GM15510 (cell line): Measurements from ENCODE around the gene TNNT1.

Experiments
- POLR2A ChIP-seq: IDR thresholded peaks from 3 replicates; pipeline ENCODE4 v1.6.1; 2011; ENCODE audit warnings: borderline replicate concordance; ENCODE audit not compliant: insufficient read length; ENCODE audit errors: extremely low read depth

The TNNT1 gene

GRCh38 chr19:55133639-55134444, 15.2 kb downstream of the TNNT1 start:
- TF ChIP-seq POLR2A, result no peak

GRCh38 chr19:55132453-55133129, 16.4 kb downstream of the TNNT1 start:
- TF ChIP-seq POLR2A, result no peak

DNA sequence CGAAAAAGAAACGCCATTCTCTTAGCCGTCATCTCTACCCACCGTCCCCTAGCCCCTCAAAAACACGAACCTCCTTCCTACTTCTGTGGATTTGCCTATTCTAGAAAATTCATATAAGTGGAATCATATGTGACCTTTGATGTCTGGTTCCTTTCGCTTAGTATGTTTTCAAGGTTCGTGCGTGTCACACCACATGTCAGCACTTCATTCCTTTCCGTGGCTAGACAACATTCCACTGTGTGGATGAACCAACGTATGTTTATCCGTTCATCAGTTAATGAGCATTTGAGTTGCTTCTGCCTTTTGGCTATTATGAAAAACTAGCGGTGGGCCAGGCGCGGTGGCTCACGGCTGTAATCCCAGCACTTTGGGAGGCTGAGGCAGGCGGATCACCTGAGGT, 17.6 kb downstream of the TNNT1 start:
- no peak for TF ChIP-seq POLR2A

- TF ChIP-seq POLR2A, result no peak
Measured at GRCh38 chr19:55119053-55119452, 30.0 kb downstream of the TNNT1 start.

- TF ChIP-seq POLR2A, result no peak
Measured at GRCh38 chr19:55118401-55118991, 30.5 kb downstream of the TNNT1 start.

- TF ChIP-seq POLR2A, result no peak
Measured at GRCh38 chr19:55117663-55118391, 31.2 kb downstream of the TNNT1 start.

- no peak for TF ChIP-seq POLR2A
Measured at GRCh38 chr19:55116859-55117662, 31.9 kb downstream of the TNNT1 start, which contains the start of gene PPP1R12C. Gene PPP1R12C (minus strand): TSS chr19:55117637. CDS start chr19:55117543, 94 bp downstream.

- TF ChIP-seq POLR2A, result peak; percentile 42
Measured at GRCh38 chr19:55116232-55116858, 32.7 kb downstream of the TNNT1 start.

GRCh38 chr19:55115446-55116065, 33.5 kb downstream of the TNNT1 start:
- TF ChIP-seq POLR2A, result no peak

DNA sequence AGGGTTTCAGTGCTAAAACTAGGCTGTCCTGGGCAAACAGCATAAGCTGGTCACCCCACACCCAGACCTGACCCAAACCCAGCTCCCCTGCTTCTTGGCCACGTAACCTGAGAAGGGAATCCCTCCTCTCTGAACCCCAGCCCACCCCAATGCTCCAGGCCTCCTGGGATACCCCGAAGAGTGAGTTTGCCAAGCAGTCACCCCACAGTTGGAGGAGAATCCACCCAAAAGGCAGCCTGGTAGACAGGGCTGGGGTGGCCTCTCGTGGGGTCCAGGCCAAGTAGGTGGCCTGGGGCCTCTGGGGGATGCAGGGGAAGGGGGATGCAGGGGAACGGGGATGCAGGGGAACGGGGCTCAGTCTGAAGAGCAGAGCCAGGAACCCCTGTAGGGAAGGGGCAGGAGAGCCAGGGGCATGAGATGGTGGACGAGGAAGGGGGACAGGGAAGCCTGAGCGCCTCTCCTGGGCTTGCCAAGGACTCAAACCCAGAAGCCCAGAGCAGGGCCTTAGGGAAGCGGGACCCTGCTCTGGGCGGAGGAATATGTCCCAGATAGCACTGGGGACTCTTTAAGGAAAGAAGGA, 34.4 kb downstream of the TNNT1 start:
- no peak for TF ChIP-seq POLR2A

DNA sequence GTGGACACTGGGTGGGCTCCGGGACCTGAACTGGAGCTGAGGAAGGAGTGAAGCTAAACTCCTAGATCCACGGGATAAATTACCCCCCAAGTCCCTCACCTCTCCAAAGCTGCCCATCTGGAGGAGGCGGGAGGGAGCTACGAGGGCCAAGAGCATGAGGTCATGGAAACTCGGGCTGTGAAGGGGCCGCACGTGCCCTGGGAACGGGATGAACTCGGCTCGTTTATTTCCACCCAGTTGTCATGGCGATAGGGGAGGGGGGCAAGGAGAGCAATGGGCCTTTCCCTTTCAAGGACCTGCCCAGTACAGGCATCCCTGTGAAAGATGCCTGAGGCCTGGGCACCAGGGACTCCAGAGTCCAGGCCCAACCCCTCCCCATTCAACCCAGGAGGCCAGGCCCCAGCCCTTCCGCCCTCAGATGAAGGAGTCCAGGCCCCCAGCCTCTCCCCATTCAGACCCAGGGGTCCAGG, 35.4 kb downstream of the TNNT1 start:
- TF ChIP-seq POLR2A, result no peak

DNA sequence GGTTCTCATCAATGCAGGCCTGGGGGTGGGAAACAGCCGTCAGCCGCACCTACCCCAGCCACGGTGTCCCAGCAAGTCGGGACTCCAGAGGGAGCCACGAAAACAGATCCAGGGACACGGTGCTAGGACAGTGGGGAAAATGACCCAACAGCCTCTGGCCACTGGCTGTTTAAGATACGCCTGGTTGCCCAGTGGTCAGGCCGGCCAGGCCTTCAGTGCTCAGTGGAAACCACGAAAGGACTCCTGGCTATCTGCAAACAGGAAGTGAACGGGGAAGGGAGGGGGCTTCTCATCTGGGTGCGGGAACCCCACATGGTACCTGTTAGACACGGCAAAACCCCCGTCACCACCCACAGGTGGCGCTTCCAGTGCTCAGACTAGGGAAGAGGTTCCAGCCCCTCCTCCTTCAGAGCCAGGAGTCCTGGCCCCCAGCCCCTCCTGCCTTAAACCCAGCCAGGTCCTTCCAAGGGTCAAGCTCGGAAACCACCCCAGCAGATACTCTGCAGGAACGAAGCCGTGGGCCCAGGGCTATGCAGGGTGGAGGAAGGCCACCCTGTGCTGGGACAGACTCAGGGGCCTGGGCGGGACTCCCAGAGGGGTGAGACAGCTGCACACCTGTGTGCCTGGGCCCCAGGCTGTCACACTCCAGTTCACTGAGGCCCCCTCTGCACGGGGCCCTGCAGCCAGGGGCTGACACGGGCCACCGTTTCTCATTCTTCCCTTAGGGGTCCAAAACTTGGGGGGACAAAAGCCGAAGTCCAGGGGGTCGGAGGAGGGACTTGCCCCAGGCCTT, 36.0 kb downstream of the TNNT1 start:
- TF ChIP-seq POLR2A, result no peak
